Suprapubic skin (tissue), 4 donors: ENCODE results near the gene SYT8.

Experiments
- EP300 ChIP-seq: sonication (generic); formaldehyde crosslinking; IDR thresholded peaks from one replicate; pipeline ENCODE4 v1.6.1; 2017; ENCODE audit warnings: antibody characterized with exemption
- POLR2A ChIP-seq, 2 donors: fragments of 450-650 bp; IDR thresholded peaks; one replicate each; pipeline ENCODE4 v1.6.1; 2017; ENCODE audit warnings: antibody characterized with exemption in 2 of 2, mild to moderate bottlenecking in 2 of 2, moderate library complexity in 2 of 2
- POLR2AphosphoS5 ChIP-seq, 3 donors: sonication (generic); formaldehyde crosslinking; IDR thresholded peaks; one replicate each; pipeline ENCODE4 v1.6.1; 2017; ENCODE audit warnings: antibody characterized with exemption in 3 of 3
- TF ChIP-seq, protein P1 (sequence below), 2 donors: fragments of 200-600 bp in 1 of 2; fragments of 450-650 bp in 1 of 2; sonication (generic) in 1 of 2; IDR thresholded peaks; one replicate each; pipeline ENCODE4 v1.5.1; 2016 to 2019; ENCODE audit warnings: antibody characterized with exemption in 2 of 2, mild to moderate bottlenecking in 1 of 2, moderate library complexity in 1 of 2

DNA sequence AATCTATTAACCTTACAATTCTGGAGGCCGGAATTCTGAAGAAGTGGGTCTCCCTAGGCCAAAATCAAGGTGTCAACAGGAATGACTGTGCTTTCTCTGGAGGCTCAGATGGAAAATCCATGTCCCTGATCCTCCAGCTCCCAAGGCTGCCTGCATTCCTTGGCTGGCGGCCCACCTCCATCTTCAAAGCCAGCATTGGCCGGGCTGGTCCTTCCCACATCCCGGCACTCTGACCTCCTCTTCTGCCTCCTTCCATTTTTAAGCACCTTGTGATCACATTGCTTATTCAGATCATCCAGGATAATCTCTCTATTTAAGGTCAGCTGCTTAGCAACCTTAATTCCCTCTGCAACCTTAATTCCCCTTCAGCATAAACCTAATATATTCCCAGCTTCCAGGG is 48.3 kb upstream of the SYT8 start:
- TF ChIP-seq, protein P1, sequence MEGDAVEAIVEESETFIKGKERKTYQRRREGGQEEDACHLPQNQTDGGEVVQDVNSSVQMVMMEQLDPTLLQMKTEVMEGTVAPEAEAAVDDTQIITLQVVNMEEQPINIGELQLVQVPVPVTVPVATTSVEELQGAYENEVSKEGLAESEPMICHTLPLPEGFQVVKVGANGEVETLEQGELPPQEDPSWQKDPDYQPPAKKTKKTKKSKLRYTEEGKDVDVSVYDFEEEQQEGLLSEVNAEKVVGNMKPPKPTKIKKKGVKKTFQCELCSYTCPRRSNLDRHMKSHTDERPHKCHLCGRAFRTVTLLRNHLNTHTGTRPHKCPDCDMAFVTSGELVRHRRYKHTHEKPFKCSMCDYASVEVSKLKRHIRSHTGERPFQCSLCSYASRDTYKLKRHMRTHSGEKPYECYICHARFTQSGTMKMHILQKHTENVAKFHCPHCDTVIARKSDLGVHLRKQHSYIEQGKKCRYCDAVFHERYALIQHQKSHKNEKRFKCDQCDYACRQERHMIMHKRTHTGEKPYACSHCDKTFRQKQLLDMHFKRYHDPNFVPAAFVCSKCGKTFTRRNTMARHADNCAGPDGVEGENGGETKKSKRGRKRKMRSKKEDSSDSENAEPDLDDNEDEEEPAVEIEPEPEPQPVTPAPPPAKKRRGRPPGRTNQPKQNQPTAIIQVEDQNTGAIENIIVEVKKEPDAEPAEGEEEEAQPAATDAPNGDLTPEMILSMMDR (IDR thresholded peaks at IDR 0.05) = no peak
- no peak for TF ChIP-seq EP300
- TF ChIP-seq POLR2A (IDR thresholded peaks at IDR 0.05) = no peak
- TF ChIP-seq POLR2AphosphoS5 (IDR thresholded peaks at IDR 0.05) = no peak
